Kidney (tissue), 14 donors: ENCODE results near the gene RTKN2. TPM values are rescaled to one million over a fixed set of nuclear protein-coding genes. Genes with fewer than 3 reads are reported as not detected.

Experiments
- DNase-seq, 5 donors: peaks; one replicate each; pipeline ENCODE4 v3.0.0-alpha.2; 2013 to 2020
- FAIRE-seq: peaks from 2 replicates; lab custom pipeline; 2012; peaks lifted over from hg19 to GRCh38; lab: Jason Lieb, UNC
- H3K27ac ChIP-seq, 2 donors: one replicate each; pipeline ENCODE4 v1.7.0; 2013; ENCODE audit warnings: low read depth in 2 of 2, low read length in 2 of 2, inconsistent platforms in 1 of 2
- H3K27me3 ChIP-seq: one replicate; pipeline ENCODE4 v1.7.1; 2013; ENCODE audit warnings: low read length, inconsistent platforms; ENCODE audit not compliant: control insufficient read depth, insufficient read depth
- H3K36me3 ChIP-seq, 3 donors: one replicate each; pipeline versions ENCODE4 v1.7.0 to v1.7.1; 2013; ENCODE audit warnings: low read length in 3 of 3, control low read depth in 1 of 3, inconsistent platforms in 1 of 3; ENCODE audit not compliant: insufficient read depth in 3 of 3, control insufficient read depth in 2 of 3
- H3K4me1 ChIP-seq, 3 donors: one replicate each; pipeline versions ENCODE4 v1.7.0 to v1.7.1; 2013; ENCODE audit warnings: low read length in 3 of 3, inconsistent platforms in 1 of 3, low read depth in 1 of 3; ENCODE audit not compliant: control insufficient read depth in 2 of 3, insufficient read depth in 2 of 3
- H3K4me3 ChIP-seq, 3 donors: one replicate each; pipeline versions ENCODE4 v1.7.0 to v1.8.1; 2013; ENCODE audit warnings: low read length in 3 of 3, control low read depth in 1 of 3, inconsistent platforms in 1 of 3
- H3K9ac ChIP-seq, 3 donors: one replicate each; pipeline versions ENCODE4 v1.7.0 to v1.7.1; 2013; ENCODE audit warnings: low read length in 3 of 3, control low read depth in 1 of 3, inconsistent platforms in 1 of 3
- H3K9me3 ChIP-seq, 3 donors: one replicate each; pipeline versions ENCODE4 v1.7.0 to v1.7.1; 2013; ENCODE audit warnings: low read length in 3 of 3, control low read depth in 1 of 3, inconsistent platforms in 1 of 3; ENCODE audit not compliant: control insufficient read depth in 2 of 3, insufficient read depth in 1 of 3
- CTCF ChIP-seq: IDR thresholded peaks from 3 replicates; pipeline ENCODE4 v1.5.1; 2012; ENCODE audit warnings: mild to moderate bottlenecking, moderate library complexity, borderline replicate concordance; ENCODE audit not compliant: insufficient read depth; ENCODE audit errors: extremely low read depth
- intact Hi-C: fragments of 100-400 bp; cut with DNase I; formaldehyde crosslinking; loops from one replicate; pipeline ENCODE4 v1.11.1; 2022
- polyA plus RNA-seq: library from polyadenylated mRNA; stranded (reverse); fragments of 350-450 nt; fragmentation: Illumina TruSeq; extraction: RNeasy Lipid Tissue Mini Kit (QIAGEN cat#74804); gene quantifications from one replicate; pipeline ENCODE4 v1.2.3, GENCODE V29; 2014; ENCODE audit warnings: low read depth, low replicate concordance; ENCODE audit not compliant: insufficient read depth
- total RNA-seq: library from RNA; stranded (reverse); fragmentation: NEBNext Ultra II Directional; extraction: Animal tissue kit (Norgen Biotek cat#: 25700); gene quantifications from one replicate; pipeline ENCODE4 v1.2.1, GENCODE V29; 2021
- donor health status: control.
- donor health status: control.
- donor health status: control.
- donor health status: control.
- donor health status: control.
- donor health status: DM: yes; HTN: yes; CAD: no.
- donor health status: Normal renal cell carcinoma (clear cell type).

RTKN2 gene
- total and polyA plus RNA-seq, 2 donors from 2014 or later = 0.24 to 1.6 TPM

- intact Hi-C loops = no loop called here
- Histone ChIP-seq H3K4me3 (peak overlapping the region; percentile 69 to 87 (median 83)), H3K27ac (no peak overlapping the region), H3K4me1 (peaks cover 0 to 6% (median 0%) of the 10 kb centered on the region in 3 donors), H3K36me3 (no peaks in the 10 kb centered on the region), H3K27me3 (no peaks in the 10 kb centered on the region), H3K9ac (peak overlapping the region in 1 of 3 donors; percentile 46), H3K9me3 (no peaks in the 10 kb centered on the region)
- no peak for TF ChIP-seq CTCF
- DNase-seq (peak in 3 of 5 donors; percentile 46 to 70 (median 64)), FAIRE-seq (no peak)
These were observed 631 bp downstream of the RTKN2 start for GRCh38 chr10:62268027-62268398.

- Histone ChIP-seq H3K27me3 (no peaks in the 10 kb centered on the region), H3K9ac (no peak overlapping the region), H3K27ac (no peak overlapping the region), H3K4me3 (no peak overlapping the region), H3K36me3 (no peaks in the 10 kb centered on the region), H3K9me3 (no peaks in the 10 kb centered on the region), H3K4me1 (peaks cover 0 to 6% (median 0%) of the 10 kb centered on the region in 3 donors)
- DNase-seq (no peak), FAIRE-seq (no peak)
- intact Hi-C loops = no loop called here
- TF ChIP-seq CTCF = no peak
These were observed 2.0 kb downstream of the RTKN2 start for GRCh38 chr10:62266611-62267010.

GRCh38 chr10:62266147-62266546, 2.5 kb downstream of the RTKN2 start:
- Histone ChIP-seq H3K9me3 (no peaks in the 10 kb centered on the region), H3K36me3 (no peaks in the 10 kb centered on the region), H3K27ac (no peak overlapping the region), H3K9ac (no peak overlapping the region), H3K4me1 (peaks cover 0 to 6% (median 0%) of the 10 kb centered on the region in 3 donors), H3K27me3 (no peaks in the 10 kb centered on the region), H3K4me3 (no peak overlapping the region)
- FAIRE-seq = no peak
- intact Hi-C loops = no loop called here
- DNase-seq = no peak
- TF ChIP-seq CTCF = no peak
